Measurements from ENCODE around the gene FPR1.
"Not testable (repeated sequence)": the region's sequence is repeated elsewhere in the genome, so short reads cannot be mapped to it uniquely, and the experiment has no call there.

DNA sequence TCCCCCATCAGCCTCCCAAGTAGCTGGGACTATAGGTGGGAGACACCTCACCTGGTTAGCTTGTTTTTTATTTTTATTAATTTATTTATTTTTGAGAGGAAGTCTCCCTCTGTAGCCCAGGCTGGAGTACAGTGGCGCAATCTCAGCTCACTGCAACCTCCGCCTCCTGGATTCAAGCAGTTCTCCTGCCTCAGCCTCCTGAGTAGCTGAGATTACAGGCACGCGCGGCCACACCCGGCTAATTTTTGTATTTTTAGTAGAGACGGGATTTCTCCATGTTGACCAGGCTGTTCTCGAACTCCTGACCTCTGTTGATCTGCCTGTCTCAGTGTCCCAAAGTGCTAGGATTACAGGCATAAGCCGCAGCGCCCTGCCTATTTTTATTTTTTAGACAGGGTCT, 13.2 kb downstream of the FPR1 start:
- not testable (repeated sequence) for TF ChIP-seq CTCF (IDR thresholded peaks at IDR 0.05; ENCODE audit: insufficient read depth, low read length, poor library complexity, severe bottlenecking); EZH2phosphoT487 (conservative IDR thresholded peaks at IDR 0.05; ENCODE audit: low read length)
